Liver (tissue), 9 donors: ENCODE data around the gene FAAP24. TPM values are rescaled to one million over a fixed set of nuclear protein-coding genes. Genes with fewer than 3 reads are reported as not detected.
"Not testable (repeated sequence)": the region's sequence is repeated elsewhere in the genome, so short reads cannot be mapped to it uniquely, and the experiment has no call there.

Experiments
- DNase-seq: peaks from one replicate; pipeline ENCODE4 v3.0.0-alpha.2; 2017; ENCODE audit warnings: low spot score
- H3K27ac ChIP-seq, 2 donors: one replicate each; pipeline ENCODE4 v1.7.0; 2013; ENCODE audit warnings: inconsistent platforms in 2 of 2, low read length in 2 of 2, control low read depth in 1 of 2, low read depth in 1 of 2, mild to moderate bottlenecking in 1 of 2
- H3K27me3 ChIP-seq, 4 donors: one replicate each; pipeline versions ENCODE4 v1.6.1 to v1.7.0; 2013; ENCODE audit warnings: low read length in 3 of 4, inconsistent platforms in 1 of 4, mild to moderate bottlenecking in 1 of 4, moderate library complexity in 1 of 4; ENCODE audit not compliant: control insufficient read depth in 4 of 4, insufficient read depth in 4 of 4
- H3K36me3 ChIP-seq, 4 donors: one replicate each; pipeline versions ENCODE4 v1.6.1 to v1.7.0; 2013; ENCODE audit warnings: low read length in 3 of 4, mild to moderate bottlenecking in 3 of 4, low read depth in 1 of 4, moderate library complexity in 1 of 4; ENCODE audit not compliant: control insufficient read depth in 4 of 4, insufficient read depth in 3 of 4
- H3K4me1 ChIP-seq, 4 donors: one replicate each; pipeline versions ENCODE4 v1.6.1 to v1.7.0; 2013; ENCODE audit warnings: low read length in 3 of 4, mild to moderate bottlenecking in 3 of 4, moderate library complexity in 1 of 4; ENCODE audit not compliant: control insufficient read depth in 4 of 4, insufficient read depth in 4 of 4
- H3K4me3 ChIP-seq, 3 donors: one replicate each; pipeline versions ENCODE4 v1.6.1 to v1.7.0; 2013; ENCODE audit warnings: low read length in 3 of 3, control low read depth in 1 of 3, low read depth in 1 of 3, mild to moderate bottlenecking in 1 of 3
- H3K9ac ChIP-seq, 2 donors: one replicate each; pipeline ENCODE4 v1.7.0; 2013; ENCODE audit warnings: low read length in 2 of 2, mild to moderate bottlenecking in 2 of 2, moderate library complexity in 2 of 2, control low read depth in 1 of 2, low read depth in 1 of 2
- H3K9me3 ChIP-seq, 4 donors: one replicate each; pipeline versions ENCODE4 v1.6.1 to v1.7.0; 2013; ENCODE audit warnings: low read length in 3 of 4; ENCODE audit not compliant: control insufficient read depth in 4 of 4
- FOXA2 ChIP-seq: IDR thresholded peaks from 2 replicates; pipeline ENCODE4 v1.6.1; 2016; ENCODE audit warnings: antibody characterized with exemption
- HNF4A ChIP-seq, 2 donors: conservative IDR thresholded peaks; 2 replicates each; pipeline ENCODE4 v1.6.1; 2016; ENCODE audit warnings: antibody characterized with exemption in 2 of 2, mild to moderate bottlenecking in 2 of 2
- RXRA ChIP-seq, 2 donors: IDR thresholded peaks; 2 replicates each; pipeline ENCODE4 v1.6.1; 2017 to 2018; ENCODE audit warnings: antibody characterized with exemption in 2 of 2, mild to moderate bottlenecking in 1 of 2
- SP1 ChIP-seq: IDR thresholded peaks from 2 replicates; pipeline ENCODE4 v1.6.1; 2018; ENCODE audit warnings: antibody characterized with exemption, mild to moderate bottlenecking
- WGBS: extraction: QIAGEN DNeasy Blood & Tissue Kit; methylation state at CpG from one replicate; pipeline ENCODE4 v1.1.7; 2013; 5-methylcytosine and 5-hydroxymethylcytosine counted together
- polyA plus RNA-seq, 2 donors: library from polyadenylated mRNA; stranded (reverse) in 1 of 2; unstranded in 1 of 2; fragments of 200-250 nt in 1 of 2; fragments of >200 nt in 1 of 2; fragmentation: Nextera tagmentation in 1 of 2; extraction: Ambion mirVana in 1 of 2; gene quantifications; one replicate each; pipeline versions ENCODE4 v1.2.1 to v1.2.3, GENCODE V29; 2013 to 2015
- total RNA-seq, 2 donors: library from RNA; depleted of rRNA; stranded (reverse); fragments of >200 nt; gene quantifications; one replicate each; pipeline ENCODE4 v1.2.3, GENCODE V29; 2014
- donor health status: healthy.
- donor health status: healthy.
- donor health status: healthy.
- donor health status: healthy.
- donor health status: healthy.

Gene FAAP24
- total and polyA plus RNA-seq, 4 donors, result 0.19 to 1.1 (median 0.27) TPM

- DNase-seq, H3K9ac ChIP-seq, H3K27me3 ChIP-seq, H3K4me3 ChIP-seq, H3K9me3 ChIP-seq, H3K36me3 ChIP-seq: not testable (repeated sequence)
- 38% methylated on average over 12 of the region's 12 CpGs for WGBS
- TF ChIP-seq RXRA (IDR thresholded peaks at IDR 0.05) (peak; percentile 19 to 42), HNF4A (conservative IDR thresholded peaks at IDR 0.05) (peak in 1 of 2 donors; percentile 62), SP1 (peak; percentile 24), FOXA2 (peak; percentile 5)
- Histone ChIP-seq H3K27ac (peak overlapping the region in 1 of 2 donors; percentile 54), H3K4me1 (peaks cover 5 to 17% (median 13%) of the 10 kb centered on the region in 4 donors)
Measured at GRCh38 chr19:33025468-33026238, 53.6 kb downstream of the FAAP24 start.

GRCh38 chr19:33026602-33027001 is 54.6 kb downstream of the FAAP24 start:
- H3K9me3 ChIP-seq, H3K27me3 ChIP-seq, H3K9ac ChIP-seq, H3K36me3 ChIP-seq, DNase-seq, H3K4me3 ChIP-seq: not testable (repeated sequence)
- H3K4me1 ChIP-seq, result peaks cover 5 to 17% (median 13%) of the 10 kb centered on the region in 4 donors
- H3K27ac ChIP-seq, result peak overlapping the region in 1 of 2 donors; percentile 54
- WGBS, result 67% methylated on average over 5 of the region's 5 CpGs

Other genes with a start within 250 kb of the FAAP24 start
- 10 to 100 TPM in 1 of 2 donors, 1 to 10 TPM in 1; 6.8 to 16.3 TPM for gene SLC7A9, start 102.5 kb upstream of the FAAP24 start, total RNA-seq
- gene SLC7A9, start 102.5 kb upstream of the FAAP24 start, polyA plus RNA-seq, result 10 to 100 TPM in 1 of 2 donors, 1 to 10 TPM in 1; 9.0 to 10.7 TPM
- gene CEP89, start 284 bp upstream of the FAAP24 start, total RNA-seq, result 1 to 10 TPM; 2.4 to 2.9 TPM
- 1 to 10 TPM; 2.0 to 2.4 TPM for gene CEP89, start 284 bp upstream of the FAAP24 start, polyA plus RNA-seq
- gene RHPN2, start 92.6 kb downstream of the FAAP24 start, total RNA-seq, result 10 to 100 TPM in 1 of 2 donors, 1 to 10 TPM in 1; 7.6 to 31.5 TPM
- gene RHPN2, start 92.6 kb downstream of the FAAP24 start, polyA plus RNA-seq, result 10 to 100 TPM in 1 of 2 donors, 1 to 10 TPM in 1; 9.2 to 10.5 TPM
- 1 to 10 TPM; 4.1 to 5.2 TPM for gene GPATCH1, start 108.9 kb downstream of the FAAP24 start, total RNA-seq
- 1 to 10 TPM; 2.5 to 3.1 TPM for gene GPATCH1, start 108.9 kb downstream of the FAAP24 start, polyA plus RNA-seq
- gene WDR88, start 159.9 kb downstream of the FAAP24 start, total RNA-seq, result under 1 TPM in 1 of 2 donors, not detected in 1; 0.08 TPM
- gene WDR88, start 159.9 kb downstream of the FAAP24 start, polyA plus RNA-seq, result under 1 TPM in 1 of 2 donors, not detected in 1; 0.08 TPM
- gene LRP3, start 222.1 kb downstream of the FAAP24 start, total RNA-seq, result 10 to 100 TPM; 12.0 to 18.7 TPM
- 10 to 100 TPM in 1 of 2 donors, 1 to 10 TPM in 1; 2.5 to 42.3 TPM for gene LRP3, start 222.1 kb downstream of the FAAP24 start, polyA plus RNA-seq